Measurements from ENCODE around the gene ASCL5.

Gene ASCL5

DNA sequence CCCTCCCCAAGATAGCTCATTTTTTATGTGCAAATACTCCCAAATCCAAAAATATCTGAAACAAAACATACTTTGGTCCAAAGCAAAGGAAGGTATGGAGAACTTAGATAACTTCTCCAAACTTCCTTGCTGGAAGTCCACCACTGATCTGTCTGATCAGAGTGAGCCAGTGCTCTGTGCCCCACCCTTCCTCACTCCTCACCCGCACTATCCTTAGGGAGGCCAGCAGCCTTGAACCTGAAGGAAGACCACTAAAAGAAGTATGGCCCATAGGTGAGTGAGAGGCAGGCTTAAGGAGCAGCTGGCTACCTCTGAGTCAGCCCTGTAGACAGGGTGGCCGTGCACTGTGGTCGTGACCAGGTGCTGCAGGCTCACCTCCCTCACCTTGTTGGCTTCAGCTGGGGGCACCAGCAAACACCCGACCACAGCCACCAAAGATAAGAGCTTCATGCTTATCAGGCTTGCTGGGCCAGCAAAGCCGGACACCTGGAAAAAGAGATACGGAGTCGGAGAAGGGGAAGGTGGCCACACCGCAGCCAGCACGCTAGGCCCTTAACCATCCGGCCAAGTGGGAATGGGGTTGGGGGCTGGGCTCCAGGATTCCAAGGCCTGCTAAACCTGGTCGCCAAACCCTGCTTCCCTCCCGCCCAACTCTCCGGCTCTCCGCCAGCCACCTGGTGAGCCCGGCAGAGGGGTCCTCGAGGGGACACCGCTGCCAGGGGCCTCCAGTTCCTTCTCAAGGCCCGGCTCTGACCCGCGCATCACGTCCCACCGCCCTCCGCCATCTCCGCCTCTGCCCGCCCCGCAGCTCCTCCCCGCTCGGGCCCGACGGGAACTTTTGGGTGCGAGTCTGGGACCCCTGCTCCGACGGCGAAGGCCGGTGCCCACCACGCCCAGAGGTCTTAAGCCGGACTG is 26.7 kb upstream of the ASCL5 start:
- DNase-seq (ENCODE audit: low spot score) = no peak

DNA sequence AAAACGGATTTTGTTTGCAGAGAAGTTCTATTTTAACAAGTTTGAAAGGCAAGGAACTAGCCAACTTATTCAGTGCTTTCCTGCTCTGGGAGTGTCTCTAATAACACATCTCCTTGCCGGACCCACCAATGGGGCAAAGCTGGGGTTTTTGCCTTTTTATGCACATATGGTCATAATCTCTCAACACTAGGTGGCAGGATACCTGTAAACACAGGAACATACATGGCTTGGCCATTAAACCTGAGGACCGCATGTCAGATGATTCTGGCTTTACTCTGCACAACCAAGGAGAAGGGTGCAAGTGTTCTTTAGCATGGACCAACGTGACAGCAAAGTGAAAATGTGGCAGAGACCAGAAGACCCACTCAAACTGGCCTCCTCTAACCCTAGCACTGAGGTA is 22.4 kb upstream of the ASCL5 start:
- peak; percentile 28 for DNase-seq (ENCODE audit: low spot score)

DNA sequence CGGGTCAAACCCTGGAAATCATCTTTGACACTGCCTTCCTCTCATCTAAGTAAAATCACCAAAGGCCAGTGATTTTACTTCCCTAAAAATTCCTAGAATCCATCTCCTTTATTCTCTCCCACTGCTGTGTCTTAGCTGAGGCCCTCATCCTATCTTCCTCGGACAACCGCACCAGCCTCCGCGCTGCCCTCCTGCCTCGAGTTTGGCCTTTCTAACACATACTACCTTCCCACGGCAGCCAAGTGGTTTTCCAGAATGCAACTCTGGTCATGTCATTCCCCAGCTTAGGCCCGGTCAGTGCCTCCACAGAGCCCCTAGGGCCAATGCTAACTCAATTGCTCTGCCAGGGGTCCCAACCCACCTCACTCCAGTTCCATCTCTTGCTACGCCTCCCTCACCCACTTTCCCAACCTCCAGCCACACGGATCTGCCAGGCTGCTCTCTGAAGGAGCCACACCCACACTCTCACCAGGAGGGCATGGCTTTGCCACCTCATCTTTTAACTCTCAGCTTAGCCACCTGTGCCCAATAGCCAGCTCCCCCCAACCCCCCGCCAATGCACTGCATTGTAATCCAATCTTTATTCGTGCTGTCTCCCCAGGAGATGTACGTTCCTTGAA is 20.5 kb upstream of the ASCL5 start:
- no peak for DNase-seq (ENCODE audit: low spot score)

DNA sequence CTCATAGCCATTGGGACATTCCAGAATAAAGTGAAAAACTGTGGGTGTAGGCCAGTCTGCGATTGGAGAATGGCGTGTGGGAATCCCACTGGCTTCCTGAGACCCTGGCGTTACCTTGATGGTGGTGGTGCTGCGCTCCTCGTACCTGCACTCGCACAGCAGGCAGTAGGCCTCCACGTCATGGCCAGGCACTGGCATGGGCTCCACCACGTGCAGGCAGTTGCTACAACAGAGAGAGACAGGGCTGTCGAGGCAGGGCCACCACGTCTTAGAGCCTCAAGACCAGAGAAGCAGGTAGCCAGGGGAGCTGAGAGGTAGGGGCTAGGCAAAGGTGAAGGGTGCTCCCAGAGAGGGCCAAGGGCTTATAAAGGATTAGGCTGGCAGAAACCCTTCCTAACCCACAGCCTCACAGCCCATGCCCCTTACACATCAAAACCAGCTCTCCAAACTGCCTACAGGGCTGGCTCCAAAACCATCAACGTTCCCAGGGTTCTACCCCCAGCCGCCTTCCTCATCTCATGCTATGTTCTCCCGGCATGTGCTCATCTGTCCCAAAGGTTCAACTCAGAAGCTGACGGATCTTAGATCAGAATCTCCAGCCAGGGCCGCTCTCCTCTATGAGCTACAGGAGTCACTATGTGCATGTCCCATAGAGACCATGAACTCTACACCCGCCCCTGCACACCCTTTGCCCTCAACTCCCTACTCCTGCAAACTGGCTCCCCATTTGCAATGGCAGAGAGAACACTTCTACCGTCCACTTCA is 19.8 kb upstream of the ASCL5 start:
- no peak for DNase-seq (ENCODE audit: low spot score)

GRCh38 chr1:201145816-201146215 is 18.8 kb upstream of the ASCL5 start:
- no peak for DNase-seq (ENCODE audit: low spot score)

- DNase-seq (ENCODE audit: low spot score) = no peak
Measured at GRCh38 chr1:201145132-201145531, 18.1 kb upstream of the ASCL5 start.

GRCh38 chr1:201144701-201145100 is 17.7 kb upstream of the ASCL5 start:
- DNase-seq (ENCODE audit: low spot score) = no peak

DNA sequence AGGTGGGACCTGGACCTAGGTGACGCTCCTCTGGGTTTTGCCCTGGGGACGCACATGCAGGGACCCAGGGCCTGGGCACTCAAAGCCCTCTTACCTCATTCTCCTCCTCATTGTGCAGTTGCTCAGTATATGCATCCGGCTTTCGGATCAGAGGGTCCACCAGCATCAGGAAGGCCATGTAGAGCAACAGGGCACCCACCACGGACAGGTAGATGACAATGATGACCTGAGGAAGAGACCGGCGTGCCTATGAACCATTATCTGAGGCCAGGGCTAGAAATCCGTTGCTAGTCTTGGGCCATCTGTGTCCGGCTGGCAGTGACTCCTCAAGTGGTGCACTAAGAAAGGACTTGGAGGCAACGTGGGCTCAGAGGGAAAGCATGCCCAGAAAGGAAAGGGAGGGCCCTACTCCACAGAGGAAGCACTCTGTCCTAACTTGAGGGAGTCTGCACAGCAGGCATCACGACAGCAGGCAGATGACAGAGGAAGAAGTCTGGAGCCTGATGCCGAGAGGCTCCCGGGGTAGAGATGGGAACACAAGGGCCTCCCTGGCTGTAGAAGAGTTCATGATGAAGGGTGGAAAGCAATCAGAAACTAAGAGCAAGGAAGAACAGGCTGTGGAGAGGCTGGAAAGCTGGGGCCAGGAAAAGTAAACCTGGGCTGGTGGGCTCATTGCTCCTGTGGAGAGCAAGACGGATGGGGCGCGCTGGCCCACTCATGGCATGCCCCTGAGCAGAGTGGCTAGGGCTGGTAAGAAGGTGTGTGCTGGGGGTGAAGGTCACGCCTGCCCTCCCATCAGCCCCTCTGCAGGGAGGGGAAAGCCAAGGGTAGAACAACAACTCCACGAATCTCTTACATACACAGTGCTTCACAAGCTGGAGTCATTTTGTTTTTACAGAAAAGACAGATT is 17.0 kb upstream of the ASCL5 start:
- no peak for DNase-seq (ENCODE audit: low spot score)

GRCh38 chr1:201142849-201143725 is 16.1 kb upstream of the ASCL5 start:
- DNase-seq (ENCODE audit: low spot score) = no peak

- DNase-seq (ENCODE audit: low spot score) = no peak
Measured at GRCh38 chr1:201142011-201142848, 15.2 kb upstream of the ASCL5 start.

GRCh38 chr1:201141418-201141817 is 14.4 kb upstream of the ASCL5 start:
- no peak for DNase-seq (ENCODE audit: low spot score)

DNA sequence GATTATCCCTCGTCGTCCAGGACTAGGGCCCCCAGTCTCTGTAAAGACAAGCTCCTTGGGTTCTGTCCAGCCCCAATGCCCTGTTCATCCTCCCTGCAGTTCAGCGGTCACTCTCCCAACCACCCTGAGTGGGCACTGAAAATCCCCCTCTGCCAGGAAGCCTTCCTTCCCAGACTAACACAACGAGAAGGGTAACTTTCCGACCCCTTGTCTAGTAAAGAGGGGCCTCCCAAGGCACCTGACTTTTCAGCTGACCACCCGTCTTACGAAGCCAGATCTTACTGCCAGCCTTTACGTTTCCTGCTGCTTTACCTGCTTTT is 13.9 kb upstream of the ASCL5 start:
- DNase-seq (ENCODE audit: low spot score) = no peak

GRCh38 chr1:201140235-201140940 is 13.4 kb upstream of the ASCL5 start:
- no peak for DNase-seq (ENCODE audit: low spot score)

GRCh38 chr1:201139756-201140155 is 12.8 kb upstream of the ASCL5 start:
- no peak for DNase-seq (ENCODE audit: low spot score)

GRCh38 chr1:201139306-201139705 is 12.3 kb upstream of the ASCL5 start:
- DNase-seq (ENCODE audit: low spot score) = no peak

- DNase-seq (ENCODE audit: low spot score) = no peak
Measured at GRCh38 chr1:201138311-201138840, 11.4 kb upstream of the ASCL5 start.

GRCh38 chr1:201137579-201138310 is 10.8 kb upstream of the ASCL5 start:
- DNase-seq (ENCODE audit: low spot score) = no peak

DNA sequence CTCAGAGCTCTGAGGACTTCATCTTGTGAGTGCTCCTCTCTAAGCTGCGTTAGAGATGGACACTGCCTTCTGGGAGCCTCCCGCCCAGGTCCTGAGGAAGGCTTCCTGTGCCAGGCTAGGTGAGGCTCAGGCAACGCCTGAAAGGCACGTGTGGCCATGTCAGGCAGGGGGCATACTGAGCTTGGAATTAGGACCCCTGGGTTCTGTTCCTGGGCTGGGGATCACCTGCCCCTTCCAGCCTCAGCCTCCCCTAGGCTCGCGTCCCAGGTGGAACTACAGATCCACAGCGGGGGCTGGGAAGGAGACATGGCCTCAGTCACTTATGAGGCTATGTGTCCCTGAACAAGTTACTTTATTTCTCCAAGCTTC is 10.0 kb upstream of the ASCL5 start:
- no peak for DNase-seq (ENCODE audit: low spot score)

Measured in LoVo (cell line).